Mesenchymal stem cell (in vitro differentiated cells and primary cell): Measurements from ENCODE around the gene RAD9B.

Source experiments
- DNase-seq: peaks from one replicate; pipeline ENCODE4 v3.0.0-alpha.2; 2013
- H2AFZ ChIP-seq: one replicate; pipeline ENCODE4 v1.6.1; 2013; ENCODE audit warnings: low read depth, mild to moderate bottlenecking, control low read depth, inconsistent platforms, low read length, moderate library complexity
- H2AK5ac ChIP-seq: 2 replicates; pipeline ENCODE4 v1.6.1; 2013; ENCODE audit warnings: low read length, moderate library complexity, mild to moderate bottlenecking, inconsistent platforms; ENCODE audit not compliant: severe bottlenecking
- H2BK120ac ChIP-seq: one replicate; pipeline ENCODE4 v1.6.1; 2013; ENCODE audit warnings: low read depth, mild to moderate bottlenecking, inconsistent platforms, low read length, moderate library complexity
- H2BK12ac ChIP-seq, 2 experiments: one replicate each; pipeline ENCODE4 v1.6.1; 2013; ENCODE audit warnings: inconsistent platforms in 2 of 2, low read length in 2 of 2, mild to moderate bottlenecking in 2 of 2, moderate library complexity in 2 of 2, control low read depth in 1 of 2
- H2BK15ac ChIP-seq: one replicate; pipeline ENCODE4 v1.6.1; 2013; ENCODE audit warnings: mild to moderate bottlenecking, low read depth, inconsistent platforms; ENCODE audit not compliant: poor library complexity, severe bottlenecking
- H2BK5ac ChIP-seq: 2 replicates; pipeline ENCODE4 v1.6.1; 2013; ENCODE audit warnings: low read depth, mild to moderate bottlenecking, low read length, control low read depth, inconsistent platforms; ENCODE audit not compliant: poor library complexity, severe bottlenecking
- H3K14ac ChIP-seq, 2 experiments: one replicate each; pipeline ENCODE4 v1.6.1; 2013; ENCODE audit warnings: inconsistent platforms in 2 of 2, low read length in 2 of 2, control low read depth in 1 of 2, mild to moderate bottlenecking in 1 of 2, moderate library complexity in 1 of 2
- H3K18ac ChIP-seq, 2 experiments: one replicate each; pipeline ENCODE4 v1.6.1; 2013; ENCODE audit warnings: inconsistent platforms in 2 of 2, low read length in 2 of 2, control low read depth in 1 of 2, low read depth in 1 of 2, mild to moderate bottlenecking in 1 of 2
- H3K23ac ChIP-seq, 2 experiments: one replicate each; pipeline ENCODE4 v1.6.1; 2013; ENCODE audit warnings: inconsistent platforms in 2 of 2, low read length in 2 of 2, mild to moderate bottlenecking in 2 of 2, moderate library complexity in 2 of 2, control low read depth in 1 of 2
- H3K27ac ChIP-seq: 2 replicates; pipeline ENCODE4 v1.5.1; 2013; ENCODE audit warnings: mild to moderate bottlenecking, moderate library complexity, low read length, control low read depth, inconsistent platforms; ENCODE audit not compliant: poor library complexity, severe bottlenecking
- H3K27me3 ChIP-seq, 2 experiments: 2 replicates each; pipeline versions ENCODE4 v1.6.1 to v1.7.0; 2013; ENCODE audit warnings: low read length in 2 of 2, mild to moderate bottlenecking in 2 of 2, moderate library complexity in 2 of 2, control low read depth in 1 of 2, inconsistent platforms in 1 of 2; ENCODE audit not compliant: control insufficient read depth in 1 of 2, insufficient read depth in 1 of 2
- H3K36me3 ChIP-seq, 2 experiments: 2 replicates each; pipeline versions ENCODE4 v1.6.1 to v1.7.0; 2013; ENCODE audit warnings: low read length in 2 of 2, control low read depth in 1 of 2, inconsistent platforms in 1 of 2, low read depth in 1 of 2, mild to moderate bottlenecking in 1 of 2; ENCODE audit not compliant: insufficient read depth in 2 of 2, control insufficient read depth in 1 of 2
- H3K4ac ChIP-seq, 2 experiments: one replicate each; pipeline ENCODE4 v1.6.1; 2013; ENCODE audit warnings: inconsistent platforms in 2 of 2, low read length in 2 of 2, mild to moderate bottlenecking in 2 of 2, moderate library complexity in 2 of 2, control low read depth in 1 of 2, low read depth in 1 of 2
- H3K4me1 ChIP-seq: 2 replicates; pipeline ENCODE4 v1.6.1; 2013; ENCODE audit warnings: low read depth, low read length, control low read depth; ENCODE audit not compliant: control insufficient read depth, insufficient read depth
- H3K4me2 ChIP-seq: 2 replicates; pipeline ENCODE4 v1.6.1; 2013; ENCODE audit warnings: low read length, mild to moderate bottlenecking, inconsistent platforms; ENCODE audit not compliant: poor library complexity, severe bottlenecking
- H3K4me3 ChIP-seq, 2 experiments: 2 replicates each; pipeline versions ENCODE4 v1.5.1 to v1.7.0; 2013; ENCODE audit warnings: low read length in 2 of 2, mild to moderate bottlenecking in 2 of 2, control low read depth in 1 of 2, low read depth in 1 of 2; ENCODE audit not compliant: insufficient read depth in 1 of 2
- H3K79me1 ChIP-seq: replicated peaks from 2 replicates; pipeline ENCODE4 v1.6.1; 2013; ENCODE audit warnings: mild to moderate bottlenecking, control low read depth, low read length, inconsistent platforms; ENCODE audit not compliant: poor library complexity, severe bottlenecking
- H3K9ac ChIP-seq: 2 replicates; pipeline ENCODE4 v1.7.0; 2013; ENCODE audit warnings: mild to moderate bottlenecking, low read length, moderate library complexity
- H3K9me3 ChIP-seq: 2 replicates; pipeline ENCODE4 v1.7.0; 2013; ENCODE audit warnings: mild to moderate bottlenecking, low read length; ENCODE audit not compliant: control insufficient read depth
- H4K8ac ChIP-seq: one replicate; pipeline ENCODE4 v1.6.1; 2013; ENCODE audit warnings: inconsistent platforms, mild to moderate bottlenecking, low read length, moderate library complexity
- H4K91ac ChIP-seq: one replicate; pipeline ENCODE4 v1.6.1; 2013; ENCODE audit warnings: mild to moderate bottlenecking, low read length, inconsistent platforms
- WGBS: methylation state at CpG from one replicate; pipeline ENCODE4 v1.1.7; 2013; ENCODE audit warnings: mixed read lengths; 5-methylcytosine and 5-hydroxymethylcytosine counted together

Gene RAD9B

GRCh38 chr12:110532644-110533043 lies 30.5 kb downstream of the RAD9B start:
- Histone ChIP-seq H3K18ac (no peak overlapping the region), H2AK5ac (no peak overlapping the region), H4K91ac (no peak overlapping the region), H2AFZ (no peak overlapping the region), H3K4me3 (no peak overlapping the region), H3K36me3 (peaks cover 9 to 49% of the 10 kb centered on the region in 2 experiments), H3K23ac (no peak overlapping the region), H3K14ac (no peak overlapping the region), H3K4me2 (no peak overlapping the region), H2BK15ac (no peak overlapping the region), H3K79me1 (peaks cover 14% of the 10 kb centered on the region), H3K27ac (no peak overlapping the region), H3K4me1 (no peaks in the 10 kb centered on the region), H4K8ac (no peak overlapping the region), H3K27me3 (no peaks in the 10 kb centered on the region), H3K9me3 (no peaks in the 10 kb centered on the region), H2BK12ac (no peak overlapping the region), H2BK5ac (peak overlapping the region; percentile 57), H3K9ac (no peak overlapping the region), H3K4ac (no peak overlapping the region), H2BK120ac (no peak overlapping the region)
- 81% methylated on average over 2 of the region's 3 CpGs for WGBS
- no peak for DNase-seq

- no peaks in the 10 kb centered on the region for H3K9me3 ChIP-seq
- H3K4me2 ChIP-seq = no peak overlapping the region
- H3K36me3 ChIP-seq = peaks cover 12 to 58% of the 10 kb centered on the region in 2 experiments
- H3K18ac ChIP-seq = no peak overlapping the region
- no peak overlapping the region for H4K91ac ChIP-seq
- no peak overlapping the region for H3K27ac ChIP-seq
- 11% methylated on average over 6 of the region's 6 CpGs for WGBS
- no peak overlapping the region for H3K4ac ChIP-seq
- no peak overlapping the region for H3K14ac ChIP-seq
- H3K79me1 ChIP-seq = peaks cover 21% of the 10 kb centered on the region
- H3K27me3 ChIP-seq = no peaks in the 10 kb centered on the region
- H2BK12ac ChIP-seq = no peak overlapping the region
- no peak overlapping the region for H4K8ac ChIP-seq
- no peak overlapping the region for H2AFZ ChIP-seq
- H2BK15ac ChIP-seq = no peak overlapping the region
- H3K4me1 ChIP-seq = no peaks in the 10 kb centered on the region
- H2BK120ac ChIP-seq = no peak overlapping the region
- no peak overlapping the region for H3K9ac ChIP-seq
- peak; percentile 93 for DNase-seq
- no peak overlapping the region for H3K4me3 ChIP-seq
- no peak overlapping the region for H2AK5ac ChIP-seq
- H3K23ac ChIP-seq = no peak overlapping the region
- no peak overlapping the region for H2BK5ac ChIP-seq
These were observed 31.5 kb downstream of the RAD9B start for GRCh38 chr12:110533607-110534006.

- H3K4me1 ChIP-seq = no peaks in the 10 kb centered on the region
- no peak overlapping the region for H3K18ac ChIP-seq
- H3K4me2 ChIP-seq = no peak overlapping the region
- WGBS = 82% methylated on average over 1 of the region's 6 CpGs
- H3K14ac ChIP-seq = no peak overlapping the region
- no peaks in the 10 kb centered on the region for H3K9me3 ChIP-seq
- DNase-seq = no peak
- no peak overlapping the region for H2BK15ac ChIP-seq
- H3K23ac ChIP-seq = no peak overlapping the region
- H4K91ac ChIP-seq = no peak overlapping the region
- H3K4me3 ChIP-seq = no peak overlapping the region
- H3K79me1 ChIP-seq = peaks cover 21% of the 10 kb centered on the region
- H3K27ac ChIP-seq = no peak overlapping the region
- no peak overlapping the region for H3K9ac ChIP-seq
- no peak overlapping the region for H3K4ac ChIP-seq
- H2AK5ac ChIP-seq = no peak overlapping the region
- no peak overlapping the region for H2BK5ac ChIP-seq
- no peak overlapping the region for H4K8ac ChIP-seq
- H2AFZ ChIP-seq = no peak overlapping the region
- H2BK120ac ChIP-seq = no peak overlapping the region
- H3K27me3 ChIP-seq = no peaks in the 10 kb centered on the region
- peaks cover 9 to 65% of the 10 kb centered on the region in 2 experiments for H3K36me3 ChIP-seq
- no peak overlapping the region for H2BK12ac ChIP-seq
These were observed 32.7 kb downstream of the RAD9B start for GRCh38 chr12:110534811-110535210.

- Histone ChIP-seq H3K4me3 (no peak overlapping the region), H3K9me3 (no peaks in the 10 kb centered on the region), H3K4me1 (no peaks in the 10 kb centered on the region), H3K9ac (no peak overlapping the region), H4K8ac (no peak overlapping the region), H3K14ac (no peak overlapping the region), H2AFZ (no peak overlapping the region), H3K27ac (no peak overlapping the region), H3K23ac (no peak overlapping the region), H3K18ac (no peak overlapping the region), H2BK12ac (no peak overlapping the region), H3K4ac (no peak overlapping the region), H4K91ac (no peak overlapping the region), H2BK15ac (no peak overlapping the region), H3K36me3 (peaks cover 12 to 62% of the 10 kb centered on the region in 2 experiments), H3K27me3 (no peaks in the 10 kb centered on the region), H2AK5ac (no peak overlapping the region), H2BK5ac (no peak overlapping the region), H3K79me1 (peaks cover 31% of the 10 kb centered on the region), H3K4me2 (no peak overlapping the region), H2BK120ac (no peak overlapping the region)
- WGBS = 93% methylated on average over 3 of the region's 4 CpGs
- DNase-seq = no peak
These were observed 34.9 kb downstream of the RAD9B start for GRCh38 chr12:110536834-110537604.
